Measurements from ENCODE around the gene TIMM44. TPM values are rescaled to one million over a fixed set of nuclear protein-coding genes. Genes with fewer than 3 reads are reported as not detected.
A peak's percentile ranks its signal among the peaks of the same experiment; 100 is the strongest.
"Not testable (repeated sequence)": the region's sequence is repeated elsewhere in the genome, so short reads cannot be mapped to it uniquely, and the experiment has no call there.

The TIMM44 gene
- total and polyA plus RNA-seq, 4 donors = 17.7 to 35.8 (median 26.6) TPM

GRCh38 chr19:7918615-7919421, 24.6 kb downstream of the TIMM44 start:
- Histone ChIP-seq H3K4me3 (ENCODE audit: low read depth in 1 of 3, low read length in 3 of 3) (peak overlapping the region; percentile 89 to 98 (median 97)), H3K27ac (ENCODE audit: low read depth in 1 of 2, low read length in 2 of 2) (peak overlapping the region; percentile 79 to 91), H3K4me1 (ENCODE audit: control insufficient read depth in 4 of 4, insufficient read depth in 4 of 4, low read length in 3 of 4) (peaks cover 24 to 56% (median 37%) of the 10 kb centered on the region in 4 donors), H3K9me3 (ENCODE audit: control insufficient read depth in 4 of 4, low read length in 3 of 4) (no peaks in the 10 kb centered on the region), H3K36me3 (ENCODE audit: control insufficient read depth in 4 of 4, insufficient read depth in 3 of 4, low read depth in 1 of 4, low read length in 3 of 4) (peaks cover 0 to 12% (median 5%) of the 10 kb centered on the region in 4 donors), H3K27me3 (ENCODE audit: control insufficient read depth in 4 of 4, insufficient read depth in 4 of 4, low read length in 3 of 4) (no peaks in the 10 kb centered on the region), H3K9ac (ENCODE audit: low read depth in 1 of 2, low read length in 2 of 2) (peak overlapping the region in 1 of 2 donors; percentile 80)
- 16% methylated on average over 42 of the region's 42 CpGs for WGBS
- peak; percentile 78 for TF ChIP-seq HNF4G (IDR thresholded peaks at IDR 0.05)
- TF ChIP-seq FOXA1 (IDR thresholded peaks at IDR 0.05) = no peak
- TF ChIP-seq, protein P1, sequence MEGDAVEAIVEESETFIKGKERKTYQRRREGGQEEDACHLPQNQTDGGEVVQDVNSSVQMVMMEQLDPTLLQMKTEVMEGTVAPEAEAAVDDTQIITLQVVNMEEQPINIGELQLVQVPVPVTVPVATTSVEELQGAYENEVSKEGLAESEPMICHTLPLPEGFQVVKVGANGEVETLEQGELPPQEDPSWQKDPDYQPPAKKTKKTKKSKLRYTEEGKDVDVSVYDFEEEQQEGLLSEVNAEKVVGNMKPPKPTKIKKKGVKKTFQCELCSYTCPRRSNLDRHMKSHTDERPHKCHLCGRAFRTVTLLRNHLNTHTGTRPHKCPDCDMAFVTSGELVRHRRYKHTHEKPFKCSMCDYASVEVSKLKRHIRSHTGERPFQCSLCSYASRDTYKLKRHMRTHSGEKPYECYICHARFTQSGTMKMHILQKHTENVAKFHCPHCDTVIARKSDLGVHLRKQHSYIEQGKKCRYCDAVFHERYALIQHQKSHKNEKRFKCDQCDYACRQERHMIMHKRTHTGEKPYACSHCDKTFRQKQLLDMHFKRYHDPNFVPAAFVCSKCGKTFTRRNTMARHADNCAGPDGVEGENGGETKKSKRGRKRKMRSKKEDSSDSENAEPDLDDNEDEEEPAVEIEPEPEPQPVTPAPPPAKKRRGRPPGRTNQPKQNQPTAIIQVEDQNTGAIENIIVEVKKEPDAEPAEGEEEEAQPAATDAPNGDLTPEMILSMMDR (IDR thresholded peaks at IDR 0.05; ENCODE audit: low read depth, low read length, missing input control) = no peak
- TF ChIP-seq RXRA (IDR thresholded peaks at IDR 0.05) = peak; percentile 69 to 89
- TF ChIP-seq YY1 (IDR thresholded peaks at IDR 0.05) = no peak
- TF ChIP-seq, protein P2, sequence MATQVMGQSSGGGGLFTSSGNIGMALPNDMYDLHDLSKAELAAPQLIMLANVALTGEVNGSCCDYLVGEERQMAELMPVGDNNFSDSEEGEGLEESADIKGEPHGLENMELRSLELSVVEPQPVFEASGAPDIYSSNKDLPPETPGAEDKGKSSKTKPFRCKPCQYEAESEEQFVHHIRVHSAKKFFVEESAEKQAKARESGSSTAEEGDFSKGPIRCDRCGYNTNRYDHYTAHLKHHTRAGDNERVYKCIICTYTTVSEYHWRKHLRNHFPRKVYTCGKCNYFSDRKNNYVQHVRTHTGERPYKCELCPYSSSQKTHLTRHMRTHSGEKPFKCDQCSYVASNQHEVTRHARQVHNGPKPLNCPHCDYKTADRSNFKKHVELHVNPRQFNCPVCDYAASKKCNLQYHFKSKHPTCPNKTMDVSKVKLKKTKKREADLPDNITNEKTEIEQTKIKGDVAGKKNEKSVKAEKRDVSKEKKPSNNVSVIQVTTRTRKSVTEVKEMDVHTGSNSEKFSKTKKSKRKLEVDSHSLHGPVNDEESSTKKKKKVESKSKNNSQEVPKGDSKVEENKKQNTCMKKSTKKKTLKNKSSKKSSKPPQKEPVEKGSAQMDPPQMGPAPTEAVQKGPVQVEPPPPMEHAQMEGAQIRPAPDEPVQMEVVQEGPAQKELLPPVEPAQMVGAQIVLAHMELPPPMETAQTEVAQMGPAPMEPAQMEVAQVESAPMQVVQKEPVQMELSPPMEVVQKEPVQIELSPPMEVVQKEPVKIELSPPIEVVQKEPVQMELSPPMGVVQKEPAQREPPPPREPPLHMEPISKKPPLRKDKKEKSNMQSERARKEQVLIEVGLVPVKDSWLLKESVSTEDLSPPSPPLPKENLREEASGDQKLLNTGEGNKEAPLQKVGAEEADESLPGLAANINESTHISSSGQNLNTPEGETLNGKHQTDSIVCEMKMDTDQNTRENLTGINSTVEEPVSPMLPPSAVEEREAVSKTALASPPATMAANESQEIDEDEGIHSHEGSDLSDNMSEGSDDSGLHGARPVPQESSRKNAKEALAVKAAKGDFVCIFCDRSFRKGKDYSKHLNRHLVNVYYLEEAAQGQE (IDR thresholded peaks at IDR 0.05) = peak; percentile 76
- peak; percentile 88 for TF ChIP-seq SP1 (IDR thresholded peaks at IDR 0.05)
- TF ChIP-seq ATF3 (IDR thresholded peaks at IDR 0.05) = no peak
- peak; percentile 73 for TF ChIP-seq TAF1 (conservative IDR thresholded peaks at IDR 0.05)
- TF ChIP-seq NR2F2 (IDR thresholded peaks at IDR 0.05) = no peak
- TF ChIP-seq FOXA2 (IDR thresholded peaks at IDR 0.05) = no peak
- peak; percentile 83 to 93 for TF ChIP-seq HNF4A (conservative IDR thresholded peaks at IDR 0.05)
- TF ChIP-seq ZBTB33 (IDR thresholded peaks at IDR 0.05) = no peak
- peak; percentile 71 for DNase-seq (ENCODE audit: low spot score)

GRCh38 chr19:7918062-7918614, 25.3 kb downstream of the TIMM44 start:
- Histone ChIP-seq H3K4me3 (ENCODE audit: low read depth in 1 of 3, low read length in 3 of 3) (peak overlapping the region in 2 of 3 donors; percentile 17 to 97), H3K27ac (ENCODE audit: low read depth in 1 of 2, low read length in 2 of 2) (peak overlapping the region; percentile 3 to 28), H3K36me3 (ENCODE audit: control insufficient read depth in 4 of 4, insufficient read depth in 3 of 4, low read depth in 1 of 4, low read length in 3 of 4) (peaks cover 0 to 12% (median 5%) of the 10 kb centered on the region in 4 donors), H3K4me1 (ENCODE audit: control insufficient read depth in 4 of 4, insufficient read depth in 4 of 4, low read length in 3 of 4) (peaks cover 24 to 58% (median 37%) of the 10 kb centered on the region in 4 donors)
- not testable (repeated sequence) for DNase-seq (ENCODE audit: low spot score); H3K9me3 ChIP-seq (ENCODE audit: control insufficient read depth in 4 of 4, low read length in 3 of 4); H3K9ac ChIP-seq (ENCODE audit: low read depth in 1 of 2, low read length in 2 of 2); H3K27me3 ChIP-seq (ENCODE audit: control insufficient read depth in 4 of 4, insufficient read depth in 4 of 4, low read length in 3 of 4)
- WGBS = 17% methylated on average over 29 of the region's 29 CpGs
